ENCODE data around the gene RHCE.
"Not testable (repeated sequence)": the region's sequence is repeated elsewhere in the genome, so short reads cannot be mapped to it uniquely, and the experiment has no call there.

Gene RHCE

GRCh38 chr1:25420715-25421114 lies at the start of gene RHCE:
Gene RHCE, minus strand, starts transcription at chr1:25420825. Its CDS starts 39 bp downstream, at chr1:25420786.
- DNase-seq: not testable (repeated sequence)

GRCh38 chr1:25469177-25469576 lies 48.6 kb upstream of the RHCE start:
- no peak for DNase-seq

- peak; percentile 67 for DNase-seq
Observed at GRCh38 chr1:25468033-25468432, 47.4 kb upstream of the RHCE start.

GRCh38 chr1:25467616-25468015 lies 47.0 kb upstream of the RHCE start:
- no peak for DNase-seq

GRCh38 chr1:25467193-25467592 lies 46.6 kb upstream of the RHCE start:
- DNase-seq: no peak

- DNase-seq: peak; percentile 41
Observed at GRCh38 chr1:25462732-25463131, 42.1 kb upstream of the RHCE start.

GRCh38 chr1:25461849-25462248 lies 41.2 kb upstream of the RHCE start:
- DNase-seq: no peak

GRCh38 chr1:25460816-25461215 lies 40.2 kb upstream of the RHCE start:
- DNase-seq: not testable (repeated sequence)

- DNase-seq: no peak
Observed at GRCh38 chr1:25460020-25460419, 39.4 kb upstream of the RHCE start.

- DNase-seq: no peak
Observed at GRCh38 chr1:25458541-25459298, 38.1 kb upstream of the RHCE start.

GRCh38 chr1:25456502-25456901 lies 35.9 kb upstream of the RHCE start:
- no peak for DNase-seq

- no peak for DNase-seq
Observed at GRCh38 chr1:25451908-25452307, 31.3 kb upstream of the RHCE start.

- DNase-seq: no peak
Observed at GRCh38 chr1:25450891-25451290, 30.3 kb upstream of the RHCE start.

- no peak for DNase-seq
Observed at GRCh38 chr1:25447547-25447946, 26.9 kb upstream of the RHCE start.

GRCh38 chr1:25445993-25446538 lies 25.4 kb upstream of the RHCE start:
- no peak for DNase-seq

- not testable (repeated sequence) for DNase-seq
Observed at GRCh38 chr1:25444604-25445003, 24.0 kb upstream of the RHCE start.

- DNase-seq: no peak
Observed at GRCh38 chr1:25443030-25443699, 22.5 kb upstream of the RHCE start.

GRCh38 chr1:25442178-25442577 lies 21.6 kb upstream of the RHCE start:
- DNase-seq: no peak

- DNase-seq: no peak
Observed at GRCh38 chr1:25439287-25439686, 18.7 kb upstream of the RHCE start.

GRCh38 chr1:25437672-25438071 lies 17.0 kb upstream of the RHCE start:
- DNase-seq: no peak

GRCh38 chr1:25435397-25436108 lies 14.9 kb upstream of the RHCE start:
- DNase-seq: no peak

GRCh38 chr1:25433389-25434186 lies 13.0 kb upstream of the RHCE start:
- no peak for DNase-seq
